Measurements from ENCODE around the gene LHX4.
"Not testable (repeated sequence)": the region's sequence is repeated elsewhere in the genome, so short reads cannot be mapped to it uniquely, and the experiment has no call there.

The LHX4 gene

GRCh38 chr1:180197231-180197630 is 32.8 kb upstream of the LHX4 start:
- DNase-seq (ENCODE audit: low spot score): no peak

DNA sequence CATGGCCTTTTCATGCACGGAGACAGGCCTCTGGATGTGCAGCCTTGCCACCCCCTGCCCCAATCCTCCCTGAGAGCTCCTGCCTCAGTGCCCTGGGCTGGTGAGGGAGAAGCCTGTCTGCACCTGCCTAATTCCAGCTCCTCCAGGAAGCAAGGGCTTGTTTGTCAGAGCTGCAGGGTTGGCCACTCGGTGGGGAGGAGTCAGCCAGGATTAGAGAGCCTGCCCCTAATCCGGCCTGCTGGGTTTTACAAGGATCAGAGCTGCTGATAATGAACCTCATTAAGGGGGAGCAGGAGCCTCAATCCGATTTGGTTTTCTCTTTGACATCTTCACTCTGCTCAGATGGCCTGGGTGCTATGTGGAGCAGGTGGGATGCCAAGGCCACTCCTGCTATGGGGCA is 31.9 kb upstream of the LHX4 start:
- no peak for DNase-seq (ENCODE audit: low spot score)

- DNase-seq (ENCODE audit: low spot score): no peak
Measured at GRCh38 chr1:180198611-180199010, 31.5 kb upstream of the LHX4 start.

DNA sequence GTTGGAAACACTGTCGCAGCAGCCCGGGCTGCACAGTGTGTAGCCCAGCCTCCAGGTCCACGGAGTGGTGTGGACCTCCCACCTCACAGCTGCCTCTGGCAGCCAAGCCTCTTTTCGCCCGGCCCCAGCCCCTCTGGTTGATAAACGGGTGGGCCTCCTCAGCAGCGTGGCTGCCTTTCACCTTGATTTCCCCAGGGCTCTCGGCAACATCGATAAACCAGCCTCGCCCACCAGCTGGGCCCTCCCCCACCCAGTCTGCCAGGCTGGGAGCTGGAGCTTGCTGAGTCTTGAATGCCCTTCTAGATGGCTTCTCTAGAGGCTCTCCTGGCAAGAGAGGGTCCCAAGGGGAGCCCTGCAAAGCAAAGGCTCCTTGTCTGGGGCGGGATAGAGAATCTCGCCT is 31.0 kb upstream of the LHX4 start:
- DNase-seq (ENCODE audit: low spot score): no peak

GRCh38 chr1:180201451-180202200 is 28.4 kb upstream of the LHX4 start:
- no peak for DNase-seq (ENCODE audit: low spot score)

- DNase-seq (ENCODE audit: low spot score): not testable (repeated sequence)
Measured at GRCh38 chr1:180202588-180202987, 27.5 kb upstream of the LHX4 start.

- no peak for DNase-seq (ENCODE audit: low spot score)
Measured at GRCh38 chr1:180204231-180204630, 25.8 kb upstream of the LHX4 start.

- no peak for DNase-seq (ENCODE audit: low spot score)
Measured at GRCh38 chr1:180206581-180206980, 23.5 kb upstream of the LHX4 start.

- DNase-seq (ENCODE audit: low spot score): no peak
Measured at GRCh38 chr1:180208264-180208663, 21.8 kb upstream of the LHX4 start.

GRCh38 chr1:180210008-180210620 is 19.9 kb upstream of the LHX4 start:
- no peak for DNase-seq (ENCODE audit: low spot score)

- no peak for DNase-seq (ENCODE audit: low spot score)
Measured at GRCh38 chr1:180211156-180211859, 18.8 kb upstream of the LHX4 start.

DNA sequence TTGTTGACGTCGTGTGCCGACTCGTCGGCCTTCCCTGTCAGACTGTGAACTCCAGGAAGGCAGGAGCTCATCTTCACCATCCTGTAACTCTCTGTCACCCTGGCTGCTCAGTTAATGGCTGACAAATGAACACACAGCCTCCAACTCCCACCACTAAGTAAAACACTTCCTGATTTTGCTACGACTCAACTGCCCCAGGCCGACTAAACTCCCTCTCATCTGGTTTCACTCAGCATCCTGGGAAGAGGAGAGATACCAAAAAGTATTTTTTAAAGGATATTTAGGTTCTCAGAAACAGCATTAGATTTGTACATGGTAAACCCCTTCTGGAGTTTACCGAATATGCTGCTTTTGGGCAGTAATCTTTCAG is 18.2 kb upstream of the LHX4 start:
- no peak for DNase-seq (ENCODE audit: low spot score)

DNA sequence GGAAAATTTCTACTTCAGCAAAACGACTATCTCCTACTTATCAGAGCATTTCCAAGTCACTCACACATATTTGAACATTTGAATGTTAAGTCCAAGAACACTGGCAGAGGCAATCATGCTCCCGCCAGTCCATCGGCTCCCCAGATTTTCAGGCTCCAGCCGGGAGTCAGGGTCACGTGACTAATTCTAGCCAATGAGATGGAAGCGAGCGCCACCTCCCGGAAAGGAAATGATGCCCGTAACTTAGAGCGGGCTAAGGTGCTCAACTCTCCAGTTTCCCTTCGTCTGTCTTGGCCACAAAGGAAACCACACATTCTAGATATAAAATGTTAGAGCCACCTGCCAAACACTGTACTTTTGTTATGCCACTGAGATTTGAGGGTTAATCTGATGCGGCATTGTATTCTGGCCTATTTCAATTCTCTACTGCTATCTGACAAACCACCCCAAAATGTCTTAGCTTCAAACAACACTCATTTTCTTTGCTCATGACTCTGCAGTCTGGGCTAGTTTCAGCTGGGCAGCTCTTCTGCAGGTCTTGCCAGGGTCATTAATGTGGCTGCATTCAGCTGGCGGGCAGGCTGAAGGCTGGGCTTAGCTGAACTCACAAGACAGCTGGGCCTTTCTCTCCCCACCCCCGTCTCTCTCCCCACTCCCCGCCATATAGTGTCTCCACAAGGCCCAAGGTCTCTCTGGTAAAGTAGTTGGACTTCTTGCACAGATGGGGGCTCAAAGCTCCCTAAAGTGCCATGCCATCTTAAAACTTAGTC is 16.5 kb upstream of the LHX4 start:
- peak; percentile 48 for DNase-seq (ENCODE audit: low spot score)

- DNase-seq (ENCODE audit: low spot score): no peak
Measured at GRCh38 chr1:180215856-180216625, 14.0 kb upstream of the LHX4 start.

DNA sequence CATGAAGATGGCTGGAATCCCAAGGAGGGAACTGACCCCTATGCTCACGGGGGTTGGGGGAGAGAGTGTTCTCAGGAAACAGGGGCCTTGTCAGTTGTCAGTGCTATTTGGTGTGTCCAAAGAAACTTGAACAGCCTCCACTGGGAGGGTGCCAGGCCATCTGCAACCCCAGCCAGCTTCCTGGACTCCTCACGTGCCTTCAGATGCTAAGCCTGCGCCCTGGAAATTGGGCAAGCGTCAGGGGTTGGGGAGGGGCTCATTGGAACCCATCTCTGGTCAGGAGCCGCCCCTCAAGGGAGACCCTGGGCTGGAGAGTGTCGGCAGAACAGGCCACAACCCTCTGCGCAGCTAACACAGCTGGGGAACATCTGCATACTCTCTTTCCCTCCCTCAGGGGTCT is 13.1 kb upstream of the LHX4 start:
- no peak for DNase-seq (ENCODE audit: low spot score)

DNA sequence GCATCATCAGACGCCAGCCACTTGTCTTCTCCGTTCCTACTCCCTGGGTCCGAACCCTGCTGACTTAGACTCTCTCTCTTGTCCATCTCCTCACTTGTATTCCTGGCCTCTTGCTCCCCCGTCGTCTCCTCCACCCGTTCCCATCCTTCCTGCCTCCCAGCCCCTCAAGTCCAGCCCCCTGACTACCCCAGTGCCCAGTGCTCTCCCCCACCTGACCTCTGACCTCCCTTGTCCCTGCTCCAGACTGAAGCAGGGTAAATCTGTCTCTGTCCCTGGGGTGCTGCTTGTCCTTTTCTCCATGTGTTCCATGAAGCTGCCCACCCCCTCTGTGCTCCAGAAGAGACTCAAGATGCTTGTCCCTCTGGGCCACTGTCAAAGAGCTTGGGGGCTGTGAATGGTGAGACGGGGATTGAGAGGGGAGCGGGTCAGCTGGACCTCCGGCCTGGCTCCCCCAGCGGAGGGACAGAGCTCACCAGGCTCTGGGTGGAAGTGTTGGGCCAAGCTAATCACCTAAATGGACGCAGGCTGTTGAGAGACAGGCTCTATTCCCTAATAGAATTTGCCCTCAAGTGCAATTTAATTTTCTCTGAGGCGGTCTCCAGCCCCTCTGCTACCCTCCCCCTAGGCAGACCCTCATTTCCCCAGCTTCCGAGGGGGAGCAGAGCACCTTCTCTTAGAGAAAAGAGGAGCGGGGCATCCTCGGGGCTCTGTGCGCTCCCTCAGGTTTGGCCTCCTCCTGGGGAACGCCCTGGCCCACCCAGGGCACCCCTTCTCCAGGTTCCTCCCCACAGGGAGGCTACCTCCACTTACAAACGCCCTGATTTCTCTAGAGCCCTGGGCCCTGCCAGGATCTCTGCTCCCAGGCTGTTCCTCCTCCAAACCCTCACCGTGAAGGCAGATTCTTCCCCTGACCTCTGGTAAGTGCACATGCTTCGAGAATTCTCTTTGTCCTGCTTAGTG is 11.0 kb upstream of the LHX4 start:
- DNase-seq (ENCODE audit: low spot score): no peak

- DNase-seq (ENCODE audit: low spot score): no peak
Measured at GRCh38 chr1:180219776-180220175, 10.3 kb upstream of the LHX4 start.

GRCh38 chr1:180221462-180221861 is 8.6 kb upstream of the LHX4 start:
- DNase-seq (ENCODE audit: low spot score): no peak

DNA sequence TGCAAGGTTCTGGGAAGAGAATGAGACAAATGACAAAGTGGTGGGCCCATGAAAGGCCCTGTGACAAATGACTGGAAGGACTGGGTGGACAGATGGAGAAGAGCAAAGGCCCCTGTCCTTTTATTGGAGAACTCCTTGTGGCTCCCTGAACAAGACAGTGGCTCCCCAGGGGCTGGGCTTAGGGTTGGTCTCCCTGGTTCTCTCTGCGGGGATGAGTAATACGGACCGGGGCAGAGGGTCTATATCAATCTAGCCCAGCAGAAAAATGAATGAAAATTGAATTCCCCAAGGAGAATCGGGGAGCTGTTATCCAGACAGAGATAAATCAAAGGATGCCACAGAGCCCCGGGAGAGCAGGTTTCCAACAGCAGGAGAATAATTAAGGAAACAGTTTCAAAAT is 5.2 kb upstream of the LHX4 start:
- no peak for DNase-seq (ENCODE audit: low spot score)

GRCh38 chr1:180225403-180225802 is 4.7 kb upstream of the LHX4 start:
- DNase-seq (ENCODE audit: low spot score): no peak

Data from CD4-positive, alpha-beta T cell treated with Interleukin-6 at 100 ng/mL for 8 hours (primary cell).